HUES64 (cell line): ENCODE measurements around the gene FBXL17.

ENCODE experiments used
- H3K27ac ChIP-seq: 2 replicates; pipeline ENCODE4 v1.7.0; 2013; ENCODE audit warnings: low read depth, low read length, inconsistent platforms
- H3K27me3 ChIP-seq: 2 replicates; pipeline ENCODE4 v1.6.1; 2013; ENCODE audit warnings: mild to moderate bottlenecking, low read length; ENCODE audit not compliant: insufficient read depth
- H3K36me3 ChIP-seq: 2 replicates; pipeline ENCODE4 v1.6.1; 2013; ENCODE audit warnings: mild to moderate bottlenecking, low read length; ENCODE audit not compliant: insufficient read depth
- H3K4me1 ChIP-seq: 2 replicates; pipeline ENCODE4 v1.6.1; 2013; ENCODE audit warnings: mild to moderate bottlenecking, low read length, moderate library complexity; ENCODE audit not compliant: insufficient read depth
- H3K4me3 ChIP-seq: 2 replicates; pipeline ENCODE4 v1.5.1; 2013; ENCODE audit warnings: mild to moderate bottlenecking, low read length, moderate library complexity
- H3K9ac ChIP-seq: 2 replicates; pipeline ENCODE4 v1.6.1; 2013; ENCODE audit warnings: mild to moderate bottlenecking, low read depth, low read length
- H3K9me3 ChIP-seq: 2 replicates; pipeline ENCODE4 v1.6.1; 2013; ENCODE audit warnings: low read depth, low read length; ENCODE audit not compliant: insufficient read depth
- WGBS: fragments of 150-250, 120-280 bp; methylation state at CpG from one replicate; pipeline ENCODE4 v1.1.7; 2013; ENCODE audit warnings: missing lambda C conversion rate; 5-methylcytosine and 5-hydroxymethylcytosine counted together

Gene FBXL17

GRCh38 chr5:107990881-107991810, 390.8 kb downstream of the FBXL17 start:
- no peak overlapping the region for H3K9ac ChIP-seq
- WGBS = 92% methylated on average over 6 of the region's 7 CpGs
- H3K9me3 ChIP-seq = no peaks in the 10 kb centered on the region
- H3K27ac ChIP-seq = no peak overlapping the region
- no peak overlapping the region for H3K4me3 ChIP-seq
- H3K4me1 ChIP-seq = no peaks in the 10 kb centered on the region
- H3K36me3 ChIP-seq = no peaks in the 10 kb centered on the region
- no peaks in the 10 kb centered on the region for H3K27me3 ChIP-seq

GRCh38 chr5:107985144-107985543, 396.8 kb downstream of the FBXL17 start:
- H3K36me3 ChIP-seq = no peaks in the 10 kb centered on the region
- H3K9ac ChIP-seq = no peak overlapping the region
- H3K27ac ChIP-seq = no peak overlapping the region
- H3K4me1 ChIP-seq = no peaks in the 10 kb centered on the region
- no peak overlapping the region for H3K4me3 ChIP-seq
- H3K9me3 ChIP-seq = no peaks in the 10 kb centered on the region
- no peaks in the 10 kb centered on the region for H3K27me3 ChIP-seq

GRCh38 chr5:107982703-107983425, 399.0 kb downstream of the FBXL17 start:
- no peaks in the 10 kb centered on the region for H3K9me3 ChIP-seq
- peaks cover 9% of the 10 kb centered on the region for H3K4me1 ChIP-seq
- no peaks in the 10 kb centered on the region for H3K27me3 ChIP-seq
- no peak overlapping the region for H3K4me3 ChIP-seq
- WGBS = 91% methylated on average over 8 of the region's 8 CpGs
- no peak overlapping the region for H3K27ac ChIP-seq
- H3K36me3 ChIP-seq = no peaks in the 10 kb centered on the region
- H3K9ac ChIP-seq = no peak overlapping the region

GRCh38 chr5:107980923-107981692, 400.8 kb downstream of the FBXL17 start:
- Histone ChIP-seq H3K4me1 (peaks cover 17% of the 10 kb centered on the region), H3K27ac (no peak overlapping the region), H3K9ac (no peak overlapping the region), H3K27me3 (no peaks in the 10 kb centered on the region), H3K9me3 (no peaks in the 10 kb centered on the region), H3K36me3 (no peaks in the 10 kb centered on the region), H3K4me3 (no peak overlapping the region)
- WGBS = 95% methylated on average over 12 of the region's 13 CpGs

GRCh38 chr5:107979900-107980299, 402.0 kb downstream of the FBXL17 start:
- Histone ChIP-seq H3K9ac (no peak overlapping the region), H3K9me3 (no peaks in the 10 kb centered on the region), H3K36me3 (no peaks in the 10 kb centered on the region), H3K27me3 (no peaks in the 10 kb centered on the region), H3K27ac (no peak overlapping the region), H3K4me1 (peaks cover 26% of the 10 kb centered on the region), H3K4me3 (no peak overlapping the region)
- 95% methylated on average over 2 of the region's 2 CpGs for WGBS

GRCh38 chr5:107979291-107979690, 402.6 kb downstream of the FBXL17 start:
- Histone ChIP-seq H3K4me3 (no peak overlapping the region), H3K9me3 (no peaks in the 10 kb centered on the region), H3K27ac (no peak overlapping the region), H3K4me1 (peaks cover 32% of the 10 kb centered on the region), H3K36me3 (no peaks in the 10 kb centered on the region), H3K9ac (no peak overlapping the region), H3K27me3 (no peaks in the 10 kb centered on the region)
- 97% methylated on average over 3 of the region's 3 CpGs for WGBS

GRCh38 chr5:107977550-107978071, 404.3 kb downstream of the FBXL17 start:
- Histone ChIP-seq H3K9me3 (no peaks in the 10 kb centered on the region), H3K36me3 (no peaks in the 10 kb centered on the region), H3K27me3 (no peaks in the 10 kb centered on the region), H3K4me1 (peaks cover 38% of the 10 kb centered on the region), H3K4me3 (no peak overlapping the region), H3K9ac (no peak overlapping the region), H3K27ac (no peak overlapping the region)
- 96% methylated on average over 2 of the region's 3 CpGs for WGBS

GRCh38 chr5:107975568-107975967, 406.3 kb downstream of the FBXL17 start:
- Histone ChIP-seq H3K9me3 (no peaks in the 10 kb centered on the region), H3K36me3 (no peaks in the 10 kb centered on the region), H3K27me3 (no peaks in the 10 kb centered on the region), H3K4me1 (peaks cover 38% of the 10 kb centered on the region), H3K9ac (no peak overlapping the region), H3K4me3 (no peak overlapping the region), H3K27ac (no peak overlapping the region)
- WGBS = 51% methylated on average over 3 of the region's 3 CpGs

GRCh38 chr5:107971846-107972245, 410.1 kb downstream of the FBXL17 start:
- 96% methylated on average over 1 of the region's 1 CpG for WGBS

GRCh38 chr5:107969847-107970246, 412.1 kb downstream of the FBXL17 start:
- no peak overlapping the region for H3K4me3 ChIP-seq
- no peak overlapping the region for H3K9ac ChIP-seq
- H3K27ac ChIP-seq = no peak overlapping the region
- no peaks in the 10 kb centered on the region for H3K36me3 ChIP-seq
- H3K4me1 ChIP-seq = peaks cover 28% of the 10 kb centered on the region
- no peaks in the 10 kb centered on the region for H3K27me3 ChIP-seq
- no peaks in the 10 kb centered on the region for H3K9me3 ChIP-seq

More at GRCh38 chr5:107971846-107972245, 410.1 kb downstream of the FBXL17 start:
- no peak overlapping the region for H3K27ac ChIP-seq
- no peaks in the 10 kb centered on the region for H3K27me3 ChIP-seq
- no peak overlapping the region for H3K9ac ChIP-seq
- peaks cover 28% of the 10 kb centered on the region for H3K4me1 ChIP-seq
- H3K36me3 ChIP-seq = no peaks in the 10 kb centered on the region
- no peak overlapping the region for H3K4me3 ChIP-seq
- no peaks in the 10 kb centered on the region for H3K9me3 ChIP-seq

GRCh38 chr5:107968998-107969397, 412.9 kb downstream of the FBXL17 start:
- Histone ChIP-seq H3K27ac (no peak overlapping the region), H3K4me3 (no peak overlapping the region), H3K9me3 (no peaks in the 10 kb centered on the region), H3K9ac (no peak overlapping the region), H3K27me3 (no peaks in the 10 kb centered on the region), H3K36me3 (no peaks in the 10 kb centered on the region), H3K4me1 (peaks cover 24% of the 10 kb centered on the region)
- WGBS = 95% methylated on average over 4 of the region's 4 CpGs
